ENCODE data around the gene WDR33.

The WDR33 gene

DNA sequence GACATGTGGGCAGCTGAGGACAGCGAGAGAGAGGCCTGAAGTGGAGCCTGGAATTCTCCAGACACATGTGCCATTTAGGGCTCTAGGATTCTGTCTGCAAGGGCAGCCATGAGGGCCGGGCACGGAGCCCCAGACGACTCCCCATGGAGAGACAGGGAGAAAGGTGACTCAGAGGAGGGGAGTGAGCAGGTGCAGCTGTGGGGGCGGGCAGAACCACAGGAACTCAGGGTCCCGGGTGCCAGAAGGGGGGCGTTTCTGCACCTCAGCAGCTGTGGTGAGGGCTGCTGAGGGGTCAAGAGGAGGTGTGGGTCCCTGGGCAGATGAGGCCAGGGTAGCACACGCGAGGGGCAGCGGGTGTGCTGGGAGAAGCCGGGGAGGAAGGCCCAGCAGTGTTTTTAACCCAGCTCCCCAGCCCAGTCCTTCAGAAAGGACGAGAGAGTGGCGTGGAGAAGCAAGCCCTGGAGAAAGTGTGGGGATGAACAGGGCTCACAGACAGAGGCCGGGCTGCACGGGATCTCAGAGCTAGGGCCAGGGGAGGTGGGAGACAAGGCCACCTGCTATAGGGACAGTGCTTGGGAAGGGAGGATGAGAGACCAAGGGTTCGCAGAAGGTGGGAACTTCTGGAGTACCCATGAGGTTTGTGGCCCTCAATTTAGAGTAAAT lies 157.4 kb downstream of the WDR33 start:
- no peak for DNase-seq

GRCh38 chr2:127652786-127653357 lies 158.1 kb downstream of the WDR33 start:
- no peak for DNase-seq

GRCh38 chr2:127651971-127652550 lies 158.9 kb downstream of the WDR33 start:
- DNase-seq: no peak

DNA sequence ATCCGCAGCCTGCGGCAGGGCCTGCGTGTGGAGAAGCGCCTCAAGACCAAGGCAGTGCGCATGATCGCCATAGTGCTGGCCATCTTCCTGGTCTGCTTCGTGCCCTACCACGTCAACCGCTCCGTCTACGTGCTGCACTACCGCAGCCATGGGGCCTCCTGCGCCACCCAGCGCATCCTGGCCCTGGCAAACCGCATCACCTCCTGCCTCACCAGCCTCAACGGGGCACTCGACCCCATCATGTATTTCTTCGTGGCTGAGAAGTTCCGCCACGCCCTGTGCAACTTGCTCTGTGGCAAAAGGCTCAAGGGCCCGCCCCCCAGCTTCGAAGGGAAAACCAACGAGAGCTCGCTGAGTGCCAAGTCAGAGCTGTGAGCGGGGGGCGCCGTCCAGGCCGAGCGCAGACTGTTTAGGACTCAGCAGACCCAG lies 159.6 kb downstream of the WDR33 start:
- DNase-seq: no peak
